ENCODE results near the gene CCDC122. TPM values are rescaled to one million over a fixed set of nuclear protein-coding genes. Genes with fewer than 3 reads are reported as not detected.

Gene CCDC122
- polyA plus RNA-seq, 3 donors from 2014 or later: 0.84 to 6.9 (median 2.7) TPM

DNA sequence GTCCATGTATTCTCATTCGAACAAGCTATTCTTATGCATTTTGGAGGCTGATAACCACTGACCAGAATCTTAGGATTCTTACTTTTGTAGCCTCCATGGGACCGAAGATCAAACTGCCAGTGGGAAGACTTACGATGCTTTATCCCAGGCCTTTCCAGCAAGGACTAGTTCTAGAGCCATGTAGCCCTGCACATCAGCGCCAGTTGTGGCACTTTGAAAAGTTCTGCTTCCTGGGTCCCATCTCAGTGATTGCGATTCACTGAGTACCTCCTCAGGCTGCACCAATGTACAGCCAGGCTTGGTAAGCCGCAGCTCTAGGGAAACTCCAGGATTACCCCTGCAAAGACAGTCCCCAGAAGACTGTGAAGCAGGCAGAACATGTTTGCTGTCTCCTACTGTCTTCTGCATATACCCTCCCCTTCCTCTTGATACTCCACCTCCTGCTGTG, 73.8 kb downstream of the CCDC122 start:
- no peaks in the 10 kb centered on the region for H3K36me3 Mint-ChIP-seq
- no peak for DNase-seq

GRCh38 chr13:43805071-43805468, 74.5 kb downstream of the CCDC122 start:
- Mint-ChIP-seq H3K4me1 (no peaks in the 10 kb centered on the region), H3K27ac (no peak overlapping the region)

More for the DNA sequence above, 73.8 kb downstream of the CCDC122 start:
- H3K4me1 Mint-ChIP-seq: no peaks in the 10 kb centered on the region
- no peak overlapping the region for H3K27ac Mint-ChIP-seq
- H3K27me3 Mint-ChIP-seq (ENCODE audit: low read depth in 3 of 3): peaks cover 0 to 4% (median 3%) of the 10 kb centered on the region in 3 donors
- H3K9me3 Mint-ChIP-seq: no peaks in the 10 kb centered on the region
- no peak overlapping the region for H3K4me3 Mint-ChIP-seq

GRCh38 chr13:43804461-43805070, 75.0 kb downstream of the CCDC122 start:
- Mint-ChIP-seq H3K27me3 (ENCODE audit: low read depth in 3 of 3) (peaks cover 2 to 5% (median 4%) of the 10 kb centered on the region in 3 donors), H3K27ac (no peak overlapping the region), H3K36me3 (no peaks in the 10 kb centered on the region), H3K4me1 (no peaks in the 10 kb centered on the region), H3K4me3 (no peak overlapping the region), H3K9me3 (no peaks in the 10 kb centered on the region)
- DNase-seq: peak; percentile 16 to 30 (median 17)

More at GRCh38 chr13:43805071-43805468, 74.5 kb downstream of the CCDC122 start:
- H3K36me3 Mint-ChIP-seq: no peaks in the 10 kb centered on the region
- no peak overlapping the region for H3K4me3 Mint-ChIP-seq
- H3K9me3 Mint-ChIP-seq: no peaks in the 10 kb centered on the region
- H3K27me3 Mint-ChIP-seq (ENCODE audit: low read depth in 3 of 3): peaks cover 0 to 4% (median 3%) of the 10 kb centered on the region in 3 donors
- DNase-seq: no peak

DNA sequence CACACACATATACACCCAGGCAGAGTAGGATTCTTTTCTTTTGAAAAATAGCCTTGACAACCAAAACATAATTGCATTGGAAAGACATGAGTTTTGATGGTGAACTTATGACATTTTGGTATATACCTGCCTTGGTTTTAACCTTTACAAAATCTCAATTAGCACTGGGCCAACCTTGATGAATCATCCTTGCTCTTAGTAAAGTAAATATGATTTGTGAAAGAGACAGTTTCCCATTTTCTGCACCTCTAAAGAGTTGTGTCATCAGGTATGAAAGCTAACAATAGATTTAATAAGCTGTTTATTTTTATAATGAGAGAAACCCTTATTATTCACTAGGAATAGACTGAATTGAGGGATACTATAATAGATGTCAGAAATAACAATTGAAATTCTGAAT, 77.0 kb downstream of the CCDC122 start:
- no peak overlapping the region for H3K27ac Mint-ChIP-seq
- H3K4me1 Mint-ChIP-seq: no peaks in the 10 kb centered on the region
- H3K36me3 Mint-ChIP-seq: no peaks in the 10 kb centered on the region
- H3K27me3 Mint-ChIP-seq (ENCODE audit: low read depth in 3 of 3): peaks cover 2 to 6% (median 4%) of the 10 kb centered on the region in 3 donors
- DNase-seq: no peak
- no peak overlapping the region for H3K4me3 Mint-ChIP-seq
- no peaks in the 10 kb centered on the region for H3K9me3 Mint-ChIP-seq

DNA sequence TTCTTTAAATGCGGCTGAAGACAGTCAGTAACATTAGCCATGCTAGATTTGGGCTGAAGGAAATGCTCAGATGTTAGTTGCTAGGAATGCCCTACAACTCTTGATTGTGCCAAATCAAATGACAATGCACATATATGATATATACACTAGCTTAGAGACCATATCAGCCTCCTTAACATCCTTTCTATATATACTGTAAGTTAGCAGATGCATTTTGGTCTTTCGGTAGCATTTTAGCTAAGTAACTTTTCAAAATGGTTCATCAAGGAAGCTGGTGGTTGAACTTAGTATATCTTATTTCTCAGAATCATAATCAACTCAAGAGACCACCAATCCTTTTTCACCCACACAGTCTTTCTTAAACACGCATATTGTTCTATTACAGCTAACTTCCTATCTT, 78.7 kb downstream of the CCDC122 start:
- Mint-ChIP-seq H3K9me3 (no peaks in the 10 kb centered on the region), H3K36me3 (no peaks in the 10 kb centered on the region), H3K4me3 (no peak overlapping the region), H3K27me3 (ENCODE audit: low read depth in 3 of 3) (peaks cover 0 to 6% (median 3%) of the 10 kb centered on the region in 3 donors), H3K27ac (no peak overlapping the region), H3K4me1 (no peaks in the 10 kb centered on the region)
- DNase-seq: no peak

- no peaks in the 10 kb centered on the region for H3K9me3 Mint-ChIP-seq
- no peaks in the 10 kb centered on the region for H3K36me3 Mint-ChIP-seq
- H3K4me3 Mint-ChIP-seq: no peak overlapping the region
- H3K27me3 Mint-ChIP-seq (ENCODE audit: low read depth in 3 of 3): peaks cover 0 to 6% (median 3%) of the 10 kb centered on the region in 3 donors
- DNase-seq: no peak
- no peak overlapping the region for H3K27ac Mint-ChIP-seq
- no peaks in the 10 kb centered on the region for H3K4me1 Mint-ChIP-seq
Observed at GRCh38 chr13:43799191-43799590, 80.3 kb downstream of the CCDC122 start.

GRCh38 chr13:43797869-43798268, 81.7 kb downstream of the CCDC122 start:
- H3K9me3 Mint-ChIP-seq: no peaks in the 10 kb centered on the region
- peaks cover 0 to 6% (median 3%) of the 10 kb centered on the region in 3 donors for H3K27me3 Mint-ChIP-seq (ENCODE audit: low read depth in 3 of 3)
- no peak overlapping the region for H3K4me3 Mint-ChIP-seq
- H3K4me1 Mint-ChIP-seq: no peaks in the 10 kb centered on the region
- H3K27ac Mint-ChIP-seq: no peak overlapping the region
- DNase-seq: no peak
- no peaks in the 10 kb centered on the region for H3K36me3 Mint-ChIP-seq

GRCh38 chr13:43797159-43797558, 82.4 kb downstream of the CCDC122 start:
- no peaks in the 10 kb centered on the region for H3K9me3 Mint-ChIP-seq
- no peaks in the 10 kb centered on the region for H3K36me3 Mint-ChIP-seq
- no peak overlapping the region for H3K27ac Mint-ChIP-seq
- no peaks in the 10 kb centered on the region for H3K4me1 Mint-ChIP-seq
- peaks cover 0 to 6% (median 3%) of the 10 kb centered on the region in 3 donors for H3K27me3 Mint-ChIP-seq (ENCODE audit: low read depth in 3 of 3)
- DNase-seq: no peak
- H3K4me3 Mint-ChIP-seq: no peak overlapping the region

GRCh38 chr13:43794416-43794815, 85.1 kb downstream of the CCDC122 start:
- H3K4me1 Mint-ChIP-seq: no peaks in the 10 kb centered on the region
- H3K9me3 Mint-ChIP-seq: no peaks in the 10 kb centered on the region
- H3K36me3 Mint-ChIP-seq: no peaks in the 10 kb centered on the region
- H3K27ac Mint-ChIP-seq: no peak overlapping the region
- H3K27me3 Mint-ChIP-seq (ENCODE audit: low read depth in 3 of 3): peaks cover 2 to 5% (median 3%) of the 10 kb centered on the region in 3 donors
- H3K4me3 Mint-ChIP-seq: no peak overlapping the region
- no peak for DNase-seq

- H3K27ac Mint-ChIP-seq: no peak overlapping the region
Observed at GRCh38 chr13:43792076-43792881, 87.3 kb downstream of the CCDC122 start.

DNA sequence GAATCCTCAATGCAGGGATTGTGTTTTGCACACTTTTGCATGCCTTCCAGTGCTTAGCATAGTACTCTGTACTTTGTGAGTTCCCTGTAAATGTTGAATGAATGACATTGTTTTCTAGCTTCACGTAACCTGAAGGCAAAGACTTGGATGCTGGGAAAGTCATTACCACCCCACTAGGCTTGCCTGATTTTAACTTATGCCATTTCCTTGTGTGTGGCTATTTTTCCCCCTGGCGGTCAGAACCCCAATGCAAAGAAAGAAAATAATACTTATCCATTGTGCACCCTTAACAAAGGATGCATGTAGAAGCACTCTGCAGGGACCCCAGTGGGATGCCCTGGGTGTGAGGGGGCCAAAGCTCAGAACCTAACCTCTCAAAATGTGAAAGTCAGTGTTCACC, 91.5 kb downstream of the CCDC122 start:
- Mint-ChIP-seq H3K9me3 (no peaks in the 10 kb centered on the region), H3K4me3 (peak overlapping the region in 4 of 5 donors; percentile 36 to 72 (median 68)), H3K36me3 (peaks cover 0 to 3% (median 0%) of the 10 kb centered on the region in 3 donors), H3K4me1 (peaks cover 15 to 17% of the 10 kb centered on the region in 2 donors), H3K27ac (no peak overlapping the region), H3K27me3 (ENCODE audit: low read depth in 3 of 3) (peaks cover 9 to 18% (median 18%) of the 10 kb centered on the region in 3 donors)
- no peak for DNase-seq

More at GRCh38 chr13:43792076-43792881, 87.3 kb downstream of the CCDC122 start:
- no peak for DNase-seq
- Mint-ChIP-seq H3K9me3 (no peaks in the 10 kb centered on the region), H3K36me3 (no peaks in the 10 kb centered on the region), H3K4me3 (no peak overlapping the region), H3K4me1 (peaks cover 7% of the 10 kb centered on the region in 2 donors), H3K27me3 (ENCODE audit: low read depth in 3 of 3) (peaks cover 12 to 15% (median 13%) of the 10 kb centered on the region in 3 donors)

DNA sequence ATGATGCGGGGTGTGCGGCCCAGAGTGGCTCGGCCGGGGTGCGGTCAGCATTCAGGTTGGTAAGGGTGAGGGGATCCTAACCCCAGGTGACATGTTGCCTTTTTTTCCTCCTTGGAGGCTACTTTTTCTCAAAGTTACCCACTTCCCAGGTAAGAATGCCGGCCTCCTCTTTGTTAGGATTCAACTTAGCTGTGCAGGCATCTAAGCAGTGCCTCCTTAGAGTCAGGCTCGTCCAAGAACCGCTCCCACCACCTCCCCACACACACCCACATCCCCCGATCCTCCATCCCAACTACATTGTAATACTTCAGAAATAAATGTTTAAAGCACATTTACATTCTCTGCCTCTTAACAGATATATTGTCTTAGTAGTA, 92.0 kb downstream of the CCDC122 start:
- no peak overlapping the region for H3K27ac Mint-ChIP-seq
- peaks cover 15 to 17% of the 10 kb centered on the region in 2 donors for H3K4me1 Mint-ChIP-seq
- H3K27me3 Mint-ChIP-seq (ENCODE audit: low read depth in 3 of 3): peaks cover 9 to 18% (median 18%) of the 10 kb centered on the region in 3 donors
- no peaks in the 10 kb centered on the region for H3K9me3 Mint-ChIP-seq
- no peak for DNase-seq
- H3K4me3 Mint-ChIP-seq: peak overlapping the region; percentile 36 to 72 (median 67)
- H3K36me3 Mint-ChIP-seq: peaks cover 0 to 3% (median 0%) of the 10 kb centered on the region in 3 donors

DNA sequence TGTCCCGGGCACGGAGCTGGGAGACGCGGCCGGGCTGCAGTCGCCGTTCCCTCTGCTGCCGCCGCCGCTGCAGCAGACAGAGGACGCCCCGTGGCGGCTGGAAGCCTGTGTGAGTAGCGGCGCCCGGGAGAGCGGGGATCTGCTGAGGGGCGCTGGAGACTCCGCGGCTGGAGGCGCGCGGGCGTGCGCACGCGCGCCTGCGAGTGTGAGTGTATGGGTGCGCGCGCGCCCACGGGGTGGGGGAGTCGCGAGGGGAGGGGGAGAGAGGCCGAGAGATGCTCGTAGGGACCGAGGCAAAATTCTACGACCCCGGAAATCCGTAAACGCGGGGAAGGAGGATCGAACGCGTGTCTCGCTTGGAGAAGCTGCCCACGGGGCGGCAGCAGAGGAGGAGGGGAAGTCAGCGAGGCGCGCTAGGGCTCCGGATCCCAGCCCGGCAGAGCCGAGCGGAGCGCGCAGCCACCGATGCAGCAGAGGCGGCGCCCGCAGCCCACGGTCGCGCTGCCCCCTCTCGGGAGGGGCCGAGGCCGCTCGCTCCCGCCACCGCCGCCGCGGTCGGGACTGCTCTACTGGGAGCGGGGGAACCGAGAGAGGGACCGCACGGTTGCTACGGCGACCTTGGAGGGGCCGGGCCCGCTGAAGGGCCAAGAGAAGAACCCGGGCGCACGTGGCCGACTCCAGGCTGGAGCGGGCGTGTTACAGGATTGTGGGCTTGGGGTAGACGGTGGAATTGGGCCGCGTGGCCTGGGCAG, 92.6 kb downstream of the CCDC122 start, which contains the start of gene ENOX1:
ENOX1 (minus strand) TSS at position 207 of the 752 bp plus-strand sequence.
- DNase-seq: no peak
- H3K27ac Mint-ChIP-seq: no peak within 1 kb of the TSS
- H3K4me3 Mint-ChIP-seq: peak within 1 kb of the TSS; percentile 56 to 80 (median 73)
- H3K9me3 Mint-ChIP-seq: no peaks in the 10 kb centered on the region
- H3K4me1 Mint-ChIP-seq: peaks cover 15 to 17% of the 10 kb centered on the region in 2 donors
- H3K36me3 Mint-ChIP-seq: peaks cover 0 to 3% (median 0%) of the 10 kb centered on the region in 3 donors
- peaks cover 9 to 18% (median 18%) of the 10 kb centered on the region in 3 donors for H3K27me3 Mint-ChIP-seq (ENCODE audit: low read depth in 3 of 3)

DNA sequence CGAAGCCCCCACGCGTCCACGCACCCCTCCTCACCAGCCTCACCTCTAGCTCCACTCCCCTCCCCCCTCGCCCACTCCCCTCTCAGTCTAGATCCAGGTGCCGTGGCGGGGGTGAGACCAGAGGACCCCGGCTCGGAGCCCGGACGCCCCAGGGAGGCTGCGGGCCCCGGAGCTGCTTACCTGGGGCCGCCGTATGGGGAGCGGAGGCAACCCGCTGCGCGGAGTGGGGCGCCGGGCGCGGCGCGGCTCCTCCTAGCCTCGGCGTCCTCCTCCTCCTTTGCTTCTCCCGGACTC, 93.1 kb downstream of the CCDC122 start:
- no peak for DNase-seq
- H3K27me3 Mint-ChIP-seq (ENCODE audit: low read depth in 3 of 3): peaks cover 9 to 18% (median 18%) of the 10 kb centered on the region in 3 donors

More for the DNA sequence above, 93.1 kb downstream of the CCDC122 start:
- Mint-ChIP-seq H3K9me3 (no peaks in the 10 kb centered on the region), H3K4me1 (peaks cover 15 to 17% of the 10 kb centered on the region in 2 donors), H3K4me3 (no peak overlapping the region), H3K27ac (no peak overlapping the region), H3K36me3 (peaks cover 0 to 3% (median 0%) of the 10 kb centered on the region in 3 donors)

Measured in immature natural killer cell (primary cell).